ENCODE results near the gene PRRT2.

PRRT2 gene

GRCh38 chr16:29813644-29814562 lies 1.9 kb downstream of the PRRT2 start:
- no peak overlapping the region for H3K4me3 ChIP-seq (ENCODE audit: low read length)
- no peak for TF ChIP-seq CTCF (IDR thresholded peaks at IDR 0.05; ENCODE audit: insufficient read depth, low read depth, low read length, missing control alignments)
- DNase-seq (ENCODE audit: low read depth), result no peak

- no peak overlapping the region for H3K4me3 ChIP-seq (ENCODE audit: low read length)
- DNase-seq (ENCODE audit: low read depth), result no peak
- no peak for TF ChIP-seq CTCF (IDR thresholded peaks at IDR 0.05; ENCODE audit: insufficient read depth, low read depth, low read length, missing control alignments)
Measured at GRCh38 chr16:29814592-29814991, 2.6 kb downstream of the PRRT2 start.

- no peak for DNase-seq (ENCODE audit: low read depth)
- no peak for TF ChIP-seq CTCF (IDR thresholded peaks at IDR 0.05; ENCODE audit: insufficient read depth, low read depth, low read length, missing control alignments)
- peak overlapping the region; percentile 93 for H3K4me3 ChIP-seq (ENCODE audit: low read length)
Measured at GRCh38 chr16:29815032-29815721, 3.2 kb downstream of the PRRT2 start.

GRCh38 chr16:29815793-29816693 lies 4.0 kb downstream of the PRRT2 start, which contains the start of gene PAGR1:
TSS of gene PAGR1 (plus strand) at chr16:29816152. CDS start at chr16:29816526, 374 bp downstream.
- H3K4me3 ChIP-seq (ENCODE audit: low read length), result peak within 1 kb of the TSS; percentile 93
- DNase-seq (ENCODE audit: low read depth), result peak; percentile 100
- TF ChIP-seq CTCF (IDR thresholded peaks at IDR 0.05; ENCODE audit: insufficient read depth, low read depth, low read length, missing control alignments), result peak; percentile 80

GRCh38 chr16:29816694-29817441 lies 4.9 kb downstream of the PRRT2 start:
- peak overlapping the region; percentile 93 for H3K4me3 ChIP-seq (ENCODE audit: low read length)
- peak; percentile 55 for DNase-seq (ENCODE audit: low read depth)
- TF ChIP-seq CTCF (IDR thresholded peaks at IDR 0.05; ENCODE audit: insufficient read depth, low read depth, low read length, missing control alignments), result no peak

GRCh38 chr16:29818082-29818481 lies 6.1 kb downstream of the PRRT2 start:
- H3K4me3 ChIP-seq (ENCODE audit: low read length), result no peak overlapping the region
- no peak for TF ChIP-seq CTCF (IDR thresholded peaks at IDR 0.05; ENCODE audit: insufficient read depth, low read depth, low read length, missing control alignments)
- DNase-seq (ENCODE audit: low read depth), result peak; percentile 31

All from epithelial cell of esophagus (primary cell).